HG03354 (cell line): ENCODE results near the gene PRAMEF18.
"Not testable (repeated sequence)": the region's sequence is repeated elsewhere in the genome, so short reads cannot be mapped to it uniquely, and the experiment has no call there.

ENCODE experiments used
- ATAC-seq: cut with Tn5 transposase; IDR thresholded peaks from one replicate; pipeline ENCODE4 v1.9.1; 2021; ENCODE audit warnings: mild to moderate bottlenecking; ENCODE audit not compliant: unreplicated experiment, poor library complexity, severe bottlenecking

The PRAMEF18 gene

DNA sequence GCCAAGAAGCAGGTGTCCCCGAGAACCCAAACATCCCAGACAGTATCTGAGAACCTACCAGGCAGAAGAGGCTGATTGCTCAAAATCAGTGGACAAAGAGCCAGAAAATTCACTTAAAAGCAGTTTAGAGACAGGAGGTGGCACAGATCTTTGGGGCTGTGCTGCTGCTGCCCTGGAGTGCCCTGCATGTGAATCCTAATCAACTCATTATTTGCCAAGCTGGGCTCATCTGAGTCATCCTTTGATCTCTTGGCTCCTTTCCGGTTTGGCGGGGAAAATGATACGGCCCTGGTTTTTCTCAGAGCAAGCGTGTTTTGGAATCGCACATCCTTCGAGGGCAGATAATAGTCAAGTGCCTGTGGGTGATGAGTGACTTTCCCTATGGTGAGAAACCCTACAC, 9.3 kb downstream of the PRAMEF18 start:
- not testable (repeated sequence) for ATAC-seq

DNA sequence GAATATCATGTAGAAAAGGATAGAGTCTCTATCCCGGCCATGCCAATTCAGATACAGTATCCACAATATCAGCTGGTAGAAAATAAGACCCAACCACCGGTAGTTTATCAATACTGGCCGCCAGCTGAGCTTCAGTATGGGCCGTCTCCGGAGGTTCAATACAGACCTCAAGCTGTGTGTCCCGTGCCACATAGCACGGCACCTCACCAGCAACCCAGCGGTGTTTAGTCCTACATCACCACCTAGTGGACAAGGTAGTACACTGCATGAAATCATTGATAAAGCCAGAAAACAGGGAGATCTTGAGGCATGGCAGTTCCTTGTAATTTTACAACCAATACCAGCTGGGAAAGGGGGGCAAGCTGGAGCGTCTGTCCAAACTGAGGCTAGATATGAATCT, 17.2 kb downstream of the PRAMEF18 start:
- ATAC-seq, result not testable (repeated sequence)

DNA sequence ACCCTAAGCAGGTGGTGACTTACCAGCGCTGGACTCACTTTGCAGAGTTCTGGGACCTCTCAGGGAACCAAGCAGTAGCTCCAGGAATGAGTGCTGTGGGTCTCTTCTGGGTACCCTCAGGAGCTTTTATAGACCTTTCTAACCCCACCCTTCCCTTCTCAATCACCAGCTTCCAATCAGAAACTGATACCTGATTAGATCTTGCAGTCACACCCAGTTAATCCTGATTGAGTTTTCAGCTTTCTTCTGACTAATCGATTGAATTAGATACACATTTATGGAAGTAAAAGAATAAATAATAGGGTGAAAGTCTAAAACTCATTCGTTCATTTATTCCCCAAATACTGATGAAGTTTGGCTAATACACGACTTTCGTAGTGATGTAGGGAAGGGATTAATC, 24.6 kb downstream of the PRAMEF18 start, which contains the start of gene PRAMEF13:
Gene PRAMEF13 (minus strand): TSS at position 101 of the 400 bp plus-strand sequence. CDS start 1,820 bp downstream, outside the sequence.
- ATAC-seq, result not testable (repeated sequence)
